ENCODE data around the gene WASF2. TPM values are rescaled to one million over a fixed set of nuclear protein-coding genes. Genes with fewer than 3 reads are reported as not detected.

Gene WASF2
- total and polyA plus RNA-seq, 2 of the 13 experiments (the other 11 are each of a cell fraction or from before 2014, with no cell fraction given) = 10.4 to 27.7 TPM

DNA sequence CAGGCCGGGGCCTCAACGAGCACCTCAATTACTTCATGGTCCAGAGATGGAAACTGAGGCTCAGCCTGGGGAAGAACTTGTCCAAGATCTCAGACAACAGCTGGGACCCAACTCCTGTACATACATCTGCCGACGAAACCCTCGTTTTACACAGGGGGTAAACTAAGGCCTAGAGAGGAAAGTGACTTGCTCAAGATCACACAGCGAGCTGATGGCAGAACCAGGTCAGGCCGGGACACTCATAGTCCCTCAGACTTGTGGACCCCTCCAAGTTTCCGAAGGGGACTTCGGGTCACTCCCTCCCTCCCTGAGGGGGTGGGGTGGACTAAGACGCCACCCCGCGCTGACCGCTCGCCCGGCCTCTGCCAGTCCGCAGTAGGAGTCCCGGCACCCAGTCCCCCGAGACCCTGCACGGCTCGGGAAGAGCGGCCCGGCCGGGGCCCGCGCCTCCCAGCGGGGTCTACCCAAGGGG lies 430 bp downstream of the WASF2 start (continued):
- TF ChIP-seq, protein P1, sequence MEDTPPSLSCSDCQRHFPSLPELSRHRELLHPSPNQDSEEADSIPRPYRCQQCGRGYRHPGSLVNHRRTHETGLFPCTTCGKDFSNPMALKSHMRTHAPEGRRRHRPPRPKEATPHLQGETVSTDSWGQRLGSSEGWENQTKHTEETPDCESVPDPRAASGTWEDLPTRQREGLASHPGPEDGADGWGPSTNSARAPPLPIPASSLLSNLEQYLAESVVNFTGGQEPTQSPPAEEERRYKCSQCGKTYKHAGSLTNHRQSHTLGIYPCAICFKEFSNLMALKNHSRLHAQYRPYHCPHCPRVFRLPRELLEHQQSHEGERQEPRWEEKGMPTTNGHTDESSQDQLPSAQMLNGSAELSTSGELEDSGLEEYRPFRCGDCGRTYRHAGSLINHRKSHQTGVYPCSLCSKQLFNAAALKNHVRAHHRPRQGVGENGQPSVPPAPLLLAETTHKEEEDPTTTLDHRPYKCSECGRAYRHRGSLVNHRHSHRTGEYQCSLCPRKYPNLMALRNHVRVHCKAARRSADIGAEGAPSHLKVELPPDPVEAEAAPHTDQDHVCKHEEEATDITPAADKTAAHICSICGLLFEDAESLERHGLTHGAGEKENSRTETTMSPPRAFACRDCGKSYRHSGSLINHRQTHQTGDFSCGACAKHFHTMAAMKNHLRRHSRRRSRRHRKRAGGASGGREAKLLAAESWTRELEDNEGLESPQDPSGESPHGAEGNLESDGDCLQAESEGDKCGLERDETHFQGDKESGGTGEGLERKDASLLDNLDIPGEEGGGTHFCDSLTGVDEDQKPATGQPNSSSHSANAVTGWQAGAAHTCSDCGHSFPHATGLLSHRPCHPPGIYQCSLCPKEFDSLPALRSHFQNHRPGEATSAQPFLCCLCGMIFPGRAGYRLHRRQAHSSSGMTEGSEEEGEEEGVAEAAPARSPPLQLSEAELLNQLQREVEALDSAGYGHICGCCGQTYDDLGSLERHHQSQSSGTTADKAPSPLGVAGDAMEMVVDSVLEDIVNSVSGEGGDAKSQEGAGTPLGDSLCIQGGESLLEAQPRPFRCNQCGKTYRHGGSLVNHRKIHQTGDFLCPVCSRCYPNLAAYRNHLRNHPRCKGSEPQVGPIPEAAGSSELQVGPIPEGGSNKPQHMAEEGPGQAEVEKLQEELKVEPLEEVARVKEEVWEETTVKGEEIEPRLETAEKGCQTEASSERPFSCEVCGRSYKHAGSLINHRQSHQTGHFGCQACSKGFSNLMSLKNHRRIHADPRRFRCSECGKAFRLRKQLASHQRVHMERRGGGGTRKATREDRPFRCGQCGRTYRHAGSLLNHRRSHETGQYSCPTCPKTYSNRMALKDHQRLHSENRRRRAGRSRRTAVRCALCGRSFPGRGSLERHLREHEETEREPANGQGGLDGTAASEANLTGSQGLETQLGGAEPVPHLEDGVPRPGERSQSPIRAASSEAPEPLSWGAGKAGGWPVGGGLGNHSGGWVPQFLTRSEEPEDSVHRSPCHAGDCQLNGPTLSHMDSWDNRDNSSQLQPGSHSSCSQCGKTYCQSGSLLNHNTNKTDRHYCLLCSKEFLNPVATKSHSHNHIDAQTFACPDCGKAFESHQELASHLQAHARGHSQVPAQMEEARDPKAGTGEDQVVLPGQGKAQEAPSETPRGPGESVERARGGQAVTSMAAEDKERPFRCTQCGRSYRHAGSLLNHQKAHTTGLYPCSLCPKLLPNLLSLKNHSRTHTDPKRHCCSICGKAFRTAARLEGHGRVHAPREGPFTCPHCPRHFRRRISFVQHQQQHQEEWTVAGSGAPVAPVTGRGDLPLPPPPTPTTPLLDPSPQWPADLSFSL (CRISPR knock-in tag; IDR thresholded peaks at IDR 0.05) = peak; percentile 58
- TF ChIP-seq, protein P2, sequence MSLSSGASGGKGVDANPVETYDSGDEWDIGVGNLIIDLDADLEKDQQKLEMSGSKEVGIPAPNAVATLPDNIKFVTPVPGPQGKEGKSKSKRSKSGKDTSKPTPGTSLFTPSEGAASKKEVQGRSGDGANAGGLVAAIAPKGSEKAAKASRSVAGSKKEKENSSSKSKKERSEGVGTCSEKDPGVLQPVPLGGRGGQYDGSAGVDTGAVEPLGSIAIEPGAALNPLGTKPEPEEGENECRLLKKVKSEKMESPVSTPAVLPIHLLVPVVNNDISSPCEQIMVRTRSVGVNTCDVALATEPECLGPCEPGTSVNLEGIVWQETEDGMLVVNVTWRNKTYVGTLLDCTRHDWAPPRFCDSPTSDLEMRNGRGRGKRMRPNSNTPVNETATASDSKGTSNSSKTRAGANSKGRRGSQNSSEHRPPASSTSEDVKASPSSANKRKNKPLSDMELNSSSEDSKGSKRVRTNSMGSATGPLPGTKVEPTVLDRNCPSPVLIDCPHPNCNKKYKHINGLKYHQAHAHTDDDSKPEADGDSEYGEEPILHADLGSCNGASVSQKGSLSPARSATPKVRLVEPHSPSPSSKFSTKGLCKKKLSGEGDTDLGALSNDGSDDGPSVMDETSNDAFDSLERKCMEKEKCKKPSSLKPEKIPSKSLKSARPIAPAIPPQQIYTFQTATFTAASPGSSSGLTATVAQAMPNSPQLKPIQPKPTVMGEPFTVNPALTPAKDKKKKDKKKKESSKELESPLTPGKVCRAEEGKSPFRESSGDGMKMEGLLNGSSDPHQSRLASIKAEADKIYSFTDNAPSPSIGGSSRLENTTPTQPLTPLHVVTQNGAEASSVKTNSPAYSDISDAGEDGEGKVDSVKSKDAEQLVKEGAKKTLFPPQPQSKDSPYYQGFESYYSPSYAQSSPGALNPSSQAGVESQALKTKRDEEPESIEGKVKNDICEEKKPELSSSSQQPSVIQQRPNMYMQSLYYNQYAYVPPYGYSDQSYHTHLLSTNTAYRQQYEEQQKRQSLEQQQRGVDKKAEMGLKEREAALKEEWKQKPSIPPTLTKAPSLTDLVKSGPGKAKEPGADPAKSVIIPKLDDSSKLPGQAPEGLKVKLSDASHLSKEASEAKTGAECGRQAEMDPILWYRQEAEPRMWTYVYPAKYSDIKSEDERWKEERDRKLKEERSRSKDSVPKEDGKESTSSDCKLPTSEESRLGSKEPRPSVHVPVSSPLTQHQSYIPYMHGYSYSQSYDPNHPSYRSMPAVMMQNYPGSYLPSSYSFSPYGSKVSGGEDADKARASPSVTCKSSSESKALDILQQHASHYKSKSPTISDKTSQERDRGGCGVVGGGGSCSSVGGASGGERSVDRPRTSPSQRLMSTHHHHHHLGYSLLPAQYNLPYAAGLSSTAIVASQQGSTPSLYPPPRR (CRISPR knock-in tag; IDR thresholded peaks at IDR 0.05; ENCODE audit: borderline replicate concordance) = peak; percentile 21; the same call in 1 of the 2 replicates
- TF ChIP-seq, protein P3, sequence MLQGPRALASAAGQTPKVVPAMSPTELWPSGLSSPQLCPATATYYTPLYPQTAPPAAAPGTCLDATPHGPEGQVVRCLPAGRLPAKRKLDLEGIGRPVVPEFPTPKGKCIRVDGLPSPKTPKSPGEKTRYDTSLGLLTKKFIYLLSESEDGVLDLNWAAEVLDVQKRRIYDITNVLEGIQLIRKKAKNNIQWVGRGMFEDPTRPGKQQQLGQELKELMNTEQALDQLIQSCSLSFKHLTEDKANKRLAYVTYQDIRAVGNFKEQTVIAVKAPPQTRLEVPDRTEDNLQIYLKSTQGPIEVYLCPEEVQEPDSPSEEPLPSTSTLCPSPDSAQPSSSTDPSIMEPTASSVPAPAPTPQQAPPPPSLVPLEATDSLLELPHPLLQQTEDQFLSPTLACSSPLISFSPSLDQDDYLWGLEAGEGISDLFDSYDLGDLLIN (CRISPR knock-in tag; IDR thresholded peaks at IDR 0.05; ENCODE audit: borderline replicate concordance) = no peak
- TF ChIP-seq KDM5A (IDR thresholded peaks at IDR 0.05; ENCODE audit: borderline replicate concordance, low read length) = peak; percentile 67
- peak; percentile 60; the same call in 1 of the 2 replicates for TF ChIP-seq GZF1 (CRISPR knock-in tag; IDR thresholded peaks at IDR 0.05)
- TF ChIP-seq RAD51 (IDR thresholded peaks at IDR 0.05; ENCODE audit: borderline replicate concordance) = no peak
- peak; percentile 51; the same call in 1 of the 2 replicates for TF ChIP-seq ZMYM3 (CRISPR knock-in tag; IDR thresholded peaks at IDR 0.05)
- no peak for TF ChIP-seq LCORL (IDR thresholded peaks at IDR 0.05)
- 0 out of 2 replicates have a peak, but pooled peaks have one; percentile 38 for TF ChIP-seq LCORL (CRISPR knock-in tag; IDR thresholded peaks at IDR 0.05)
- no peak for TF ChIP-seq ZNF549 (CRISPR knock-in tag; IDR thresholded peaks at IDR 0.05)
- peak; percentile 60; the same call in 1 of the 2 replicates for TF ChIP-seq ZBTB20 (CRISPR knock-in tag; IDR thresholded peaks at IDR 0.05; ENCODE audit: borderline replicate concordance, low read depth)
- peak; percentile 14 for TF ChIP-seq MED8 (CRISPR knock-in tag; IDR thresholded peaks at IDR 0.05; ENCODE audit: insufficient replicate concordance)
- peak; percentile 25; the same call in 1 of the 2 replicates for TF ChIP-seq ZBTB38 (CRISPR knock-in tag; IDR thresholded peaks at IDR 0.05)
- TF ChIP-seq ZNF543 (CRISPR knock-in tag; IDR thresholded peaks at IDR 0.05) = peak; percentile 98
- TF ChIP-seq MEF2D (CRISPR knock-in tag; IDR thresholded peaks at IDR 0.05) = 0 out of 2 replicates have a peak, but pooled peaks have one; percentile 9
